SK-N-DZ (cell line): ENCODE measurements around the gene BMP5.

Source experiments
- DNase-seq: peaks from one replicate; pipeline ENCODE4 v3.0.0-alpha.2; 2015; ENCODE audit warnings: low spot score

Gene BMP5

GRCh38 chr6:55874316-55874715, 1.1 kb downstream of the BMP5 start:
- DNase-seq = no peak

GRCh38 chr6:55872866-55873265, 2.5 kb downstream of the BMP5 start:
- no peak for DNase-seq

GRCh38 chr6:55870181-55870813, 5.1 kb downstream of the BMP5 start:
- no peak for DNase-seq

- no peak for DNase-seq
Observed at GRCh38 chr6:55869674-55870073, 5.7 kb downstream of the BMP5 start.

- no peak for DNase-seq
Observed at GRCh38 chr6:55868771-55869479, 6.5 kb downstream of the BMP5 start.

DNA sequence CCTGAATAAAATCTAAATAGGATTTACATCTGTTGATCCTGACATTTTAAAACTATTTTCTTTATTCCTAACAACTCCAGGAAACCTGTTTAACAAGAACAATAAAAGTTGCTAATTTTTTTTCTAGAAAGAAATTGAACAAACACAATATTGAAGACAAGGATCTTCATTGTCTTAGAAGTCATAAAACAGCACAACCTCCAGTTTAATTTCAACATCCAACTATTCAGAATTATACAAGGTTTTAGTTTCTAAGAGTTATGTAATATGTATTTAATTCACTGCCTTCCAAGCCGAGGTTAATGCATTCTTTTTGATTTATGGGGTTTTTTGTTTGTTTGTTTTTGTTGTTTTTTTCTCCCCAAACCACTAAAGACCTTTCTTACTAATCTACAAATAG, 7.2 kb downstream of the BMP5 start:
- no peak for DNase-seq

GRCh38 chr6:55866128-55866527, 9.3 kb downstream of the BMP5 start:
- DNase-seq = no peak

GRCh38 chr6:55853008-55854001, 22.1 kb downstream of the BMP5 start:
- no peak for DNase-seq

DNA sequence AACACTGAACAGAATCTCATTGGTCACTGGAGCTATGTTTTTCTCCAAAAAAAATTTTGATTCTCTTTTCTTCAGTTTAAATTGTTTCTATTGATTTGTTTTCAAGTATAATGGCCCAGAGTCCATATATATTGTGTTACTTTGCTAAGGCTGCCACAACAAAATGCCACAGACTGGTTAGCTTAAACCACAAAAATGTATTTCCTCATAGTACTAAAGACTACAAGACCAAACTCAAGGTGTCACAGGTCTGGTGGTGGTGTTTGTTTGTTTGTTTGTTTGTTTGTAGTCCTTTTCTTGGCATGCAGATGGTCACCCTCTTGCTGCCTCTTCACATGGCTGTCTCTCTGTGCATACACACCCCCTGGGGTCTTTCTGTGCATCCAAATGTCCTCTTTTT, 34.0 kb downstream of the BMP5 start:
- no peak for DNase-seq

DNA sequence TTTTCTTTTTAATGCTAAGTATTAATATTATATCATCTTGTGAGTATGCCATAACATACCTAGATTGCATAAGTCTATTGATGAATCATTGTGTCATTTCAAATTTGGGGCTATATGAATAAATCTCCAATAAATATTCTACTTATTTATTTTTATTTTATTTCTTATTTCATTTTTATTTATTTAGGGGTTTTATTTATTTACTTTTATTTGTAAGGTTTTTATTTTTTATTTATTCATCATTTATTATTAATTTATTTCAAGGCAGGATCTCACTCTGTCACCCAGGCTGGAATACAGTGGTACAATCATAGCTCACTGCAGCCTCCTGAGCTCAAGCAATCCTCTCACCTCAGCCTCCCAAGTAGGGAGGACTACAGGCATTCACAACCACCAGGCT, 36.3 kb downstream of the BMP5 start:
- DNase-seq = no peak

DNA sequence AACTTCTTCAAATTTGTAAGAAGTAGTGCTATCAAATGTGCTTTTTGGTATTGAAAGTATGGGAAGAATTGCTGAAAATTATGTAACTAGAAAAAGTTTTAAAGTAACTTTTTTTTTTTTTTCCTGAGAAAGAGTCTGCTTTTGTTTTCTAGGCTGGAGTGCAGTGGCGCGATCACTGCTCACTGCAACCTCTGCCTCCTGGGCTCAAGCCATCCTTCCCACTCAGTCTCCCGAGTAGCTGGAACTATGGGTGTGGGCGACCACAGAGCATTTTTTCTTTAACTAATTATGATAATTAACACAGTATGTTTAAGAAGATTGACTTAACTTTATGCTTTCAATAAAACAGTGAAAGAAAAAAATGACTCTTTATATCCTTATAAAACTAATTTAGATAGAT, 38.4 kb downstream of the BMP5 start:
- DNase-seq = no peak

GRCh38 chr6:55836481-55836880, 38.9 kb downstream of the BMP5 start:
- peak; percentile 13 for DNase-seq

- DNase-seq = no peak
Observed at GRCh38 chr6:55835220-55835619, 40.2 kb downstream of the BMP5 start.

- DNase-seq = no peak
Observed at GRCh38 chr6:55833284-55833683, 42.1 kb downstream of the BMP5 start.

- peak; percentile 86 for DNase-seq
Observed at GRCh38 chr6:55827818-55828522, 47.4 kb downstream of the BMP5 start.

- peak; percentile 39 for DNase-seq
Observed at GRCh38 chr6:55826941-55827340, 48.4 kb downstream of the BMP5 start.

GRCh38 chr6:55825402-55826051, 49.9 kb downstream of the BMP5 start:
- no peak for DNase-seq

DNA sequence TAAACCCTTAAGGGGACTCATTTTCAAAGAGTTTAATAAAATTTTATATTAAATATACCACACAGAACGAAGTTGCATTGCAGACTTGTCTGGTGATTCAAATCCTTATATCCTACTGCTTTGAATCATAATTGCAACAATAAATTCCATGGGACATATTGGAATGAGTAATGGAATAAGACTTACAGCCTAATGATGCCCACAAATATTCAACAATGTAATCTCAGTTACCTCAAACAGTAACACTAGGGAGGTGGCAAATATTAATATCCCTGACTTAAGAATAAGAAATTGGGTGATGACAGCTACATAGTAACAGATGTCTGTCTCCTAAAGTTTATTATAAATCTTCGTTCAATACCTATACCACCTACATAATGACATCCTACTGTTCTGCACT, 52.6 kb downstream of the BMP5 start:
- DNase-seq = no peak

GRCh38 chr6:55822005-55822404, 53.4 kb downstream of the BMP5 start:
- no peak for DNase-seq

GRCh38 chr6:55820696-55821095, 54.7 kb downstream of the BMP5 start:
- DNase-seq = no peak

- DNase-seq = no peak
Observed at GRCh38 chr6:55819811-55820210, 55.6 kb downstream of the BMP5 start.
